ENCODE measurements around the gene MYO5C. TPM values are rescaled to one million over a fixed set of nuclear protein-coding genes. Genes with fewer than 3 reads are reported as not detected.

Gene MYO5C
- total RNA-seq, 4 donors from 2014 or later = 3.7 to 12.4 (median 7.6) TPM

DNA sequence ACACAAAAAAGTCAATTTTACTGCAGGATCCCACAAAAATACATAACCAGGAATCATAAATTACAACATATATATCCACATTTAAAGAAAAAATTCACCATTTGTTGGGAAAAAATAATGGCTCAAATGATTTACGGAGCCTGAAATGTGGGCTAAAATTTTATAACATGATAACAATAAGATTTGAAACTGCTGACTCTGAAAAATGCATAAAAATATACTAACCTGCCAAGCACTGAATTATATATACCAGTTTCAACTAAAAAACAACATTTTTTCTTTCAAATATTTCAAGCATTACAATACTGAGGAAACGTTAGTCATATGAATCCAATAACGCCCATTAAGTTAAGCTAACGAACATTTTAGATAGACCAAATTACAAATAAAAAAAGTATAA is 12.2 kb upstream of the MYO5C start:
- intact Hi-C loops (cut with DNase I) = no loop called here
- DNase-seq (ENCODE audit: extremely low spot score) = no peak
- 95% methylated on average over 4 of the region's 4 CpGs for WGBS

DNA sequence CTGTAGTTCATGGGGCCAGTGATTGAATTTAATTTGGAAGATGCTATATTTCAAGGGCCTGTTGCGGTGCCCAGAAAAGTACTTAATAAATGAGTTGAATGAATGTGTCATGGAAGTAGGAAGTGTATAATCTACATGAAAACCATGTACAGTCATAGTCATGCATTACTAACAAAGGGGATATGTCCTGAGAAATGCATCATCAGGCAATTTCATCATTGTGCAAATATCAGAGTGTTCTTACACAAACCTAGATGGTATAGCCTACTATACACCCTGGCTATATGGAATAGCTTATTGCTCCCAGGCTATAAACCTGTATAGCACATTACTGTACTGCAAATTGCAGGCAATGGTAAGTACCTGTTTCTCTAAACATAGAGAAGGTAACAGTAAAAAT is 10.7 kb upstream of the MYO5C start:
- Histone ChIP-seq H3K27ac (replicated peaks in 1 of 4) (no peak overlapping the region), H3K9me3 (no peaks in the 10 kb centered on the region), H3K27me3 (no peaks in the 10 kb centered on the region), H3K4me3 (no peak overlapping the region), H3K4me1 (peaks cover 0 to 7% (median 0%) of the 10 kb centered on the region in 4 donors), H3K36me3 (peaks cover 0 to 21% (median 9%) of the 10 kb centered on the region in 4 donors)
- no peak for DNase-seq (ENCODE audit: extremely low spot score)
- TF ChIP-seq EP300 (IDR thresholded peaks at IDR 0.05) (no peak), CTCF (IDR thresholded peaks at IDR 0.05) (no peak), POLR2AphosphoS5 (IDR thresholded peaks at IDR 0.05) (no peak), POLR2A (IDR thresholded peaks at IDR 0.05; ENCODE audit: low read depth) (no peak)
- intact Hi-C loops (cut with DNase I) = no loop called here
- whole genome bisulfite sequencing = 100% methylated on average over 1 of the region's 1 CpG

More for the DNA sequence above, 12.2 kb upstream of the MYO5C start:
- TF ChIP-seq EP300 (IDR thresholded peaks at IDR 0.05) (no peak), POLR2A (IDR thresholded peaks at IDR 0.05; ENCODE audit: low read depth) (no peak), POLR2AphosphoS5 (IDR thresholded peaks at IDR 0.05) (no peak), CTCF (IDR thresholded peaks at IDR 0.05) (no peak)
- Histone ChIP-seq H3K27me3 (no peaks in the 10 kb centered on the region), H3K27ac (replicated peaks in 1 of 4) (no peak overlapping the region), H3K4me3 (no peak overlapping the region), H3K9me3 (no peaks in the 10 kb centered on the region), H3K36me3 (peaks cover 4 to 30% (median 13%) of the 10 kb centered on the region in 4 donors), H3K4me1 (peaks cover 0 to 7% (median 0%) of the 10 kb centered on the region in 4 donors)

DNA sequence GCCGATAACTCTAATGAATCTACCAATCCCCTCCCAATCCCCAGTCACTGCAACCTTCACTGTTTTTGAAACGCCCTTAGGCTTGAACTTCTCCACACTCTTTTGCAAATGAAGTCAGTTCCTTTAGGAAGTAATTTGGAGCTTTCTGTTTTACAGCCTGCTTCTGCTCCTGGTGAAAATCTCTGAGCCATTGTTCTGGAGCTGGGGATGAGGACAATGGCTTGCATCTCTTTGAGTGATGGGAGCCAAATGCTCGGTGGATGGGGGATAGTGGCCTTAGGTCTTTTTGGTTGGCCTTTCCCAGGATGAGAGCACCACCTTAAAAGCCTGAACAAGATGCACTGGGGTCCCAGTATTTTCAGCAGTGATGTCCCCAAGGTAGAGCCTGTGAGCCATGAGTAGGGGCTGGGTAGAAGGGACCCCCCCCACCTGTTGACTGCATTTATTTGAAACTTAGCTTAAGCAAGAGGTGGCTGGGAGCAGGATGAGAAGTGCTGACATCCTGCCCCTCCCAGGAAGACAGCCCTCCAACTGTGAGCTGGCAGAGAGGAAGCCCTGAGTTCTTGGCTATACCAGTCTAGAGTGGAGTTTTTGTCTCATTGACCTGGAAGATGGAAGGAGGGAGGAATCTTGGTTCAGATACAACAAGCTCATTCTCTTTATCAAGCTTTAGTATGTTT is 7.6 kb upstream of the MYO5C start:
- TF ChIP-seq POLR2A (IDR thresholded peaks at IDR 0.05; ENCODE audit: low read depth) (no peak), EP300 (IDR thresholded peaks at IDR 0.05) (no peak), CTCF (IDR thresholded peaks at IDR 0.05) (no peak), POLR2AphosphoS5 (IDR thresholded peaks at IDR 0.05) (no peak)
- WGBS = 63% methylated on average over 3 of the region's 3 CpGs

DNA sequence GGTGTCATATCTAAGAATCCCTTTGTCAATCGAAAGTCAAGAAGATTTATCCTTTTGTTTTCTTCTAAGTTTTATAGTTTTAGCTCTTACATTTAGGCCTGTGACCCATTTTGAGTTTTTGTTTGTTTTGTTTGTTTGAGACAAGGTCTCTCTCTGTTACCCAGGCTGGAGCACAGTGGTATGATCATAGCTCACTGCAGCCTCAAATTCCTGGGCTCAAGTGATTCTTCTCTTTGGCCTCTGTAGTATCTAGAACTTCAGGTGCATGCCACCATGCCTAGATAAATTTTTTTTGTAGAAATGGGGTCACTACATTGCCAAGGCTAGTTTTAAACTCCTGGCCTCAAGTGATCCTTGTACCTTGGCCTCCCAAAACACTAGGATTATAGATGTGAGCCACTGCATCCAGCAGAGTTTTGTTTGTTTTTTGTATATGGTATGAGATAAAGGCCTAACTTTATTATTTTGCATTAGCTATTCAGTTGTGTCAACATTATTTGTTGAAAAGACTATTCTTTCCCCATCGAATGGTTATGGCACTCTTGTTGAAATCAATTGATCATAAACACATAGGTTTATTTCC is 5.8 kb upstream of the MYO5C start:
- Histone ChIP-seq H3K27me3 (no peaks in the 10 kb centered on the region), H3K9me3 (no peaks in the 10 kb centered on the region), H3K36me3 (no peaks in the 10 kb centered on the region), H3K4me3 (no peak overlapping the region), H3K27ac (replicated peaks in 1 of 4) (no peak overlapping the region), H3K4me1 (peaks cover 0 to 2% (median 0%) of the 10 kb centered on the region in 4 donors)
- no peak for TF ChIP-seq POLR2A (IDR thresholded peaks at IDR 0.05; ENCODE audit: low read depth)
- TF ChIP-seq POLR2AphosphoS5 (IDR thresholded peaks at IDR 0.05) = no peak
- no peak for TF ChIP-seq EP300 (IDR thresholded peaks at IDR 0.05)
- TF ChIP-seq CTCF (IDR thresholded peaks at IDR 0.05) = no peak
- DNase-seq (ENCODE audit: extremely low spot score) = no peak
- intact Hi-C loops (cut with DNase I) = no loop called here
- 97% methylated on average over 2 of the region's 2 CpGs for WGBS

More for the DNA sequence above, 7.6 kb upstream of the MYO5C start:
- no peaks in the 10 kb centered on the region for H3K9me3 ChIP-seq
- no peak overlapping the region for H3K4me3 ChIP-seq
- no peaks in the 10 kb centered on the region for H3K36me3 ChIP-seq
- intact Hi-C loops (cut with DNase I) = no loop called here
- H3K27ac ChIP-seq (replicated peaks in 1 of 4) = no peak overlapping the region
- no peaks in the 10 kb centered on the region for H3K27me3 ChIP-seq
- no peak for DNase-seq (ENCODE audit: extremely low spot score)
- no peaks in the 10 kb centered on the region for H3K4me1 ChIP-seq
